ENCODE data around the gene CYP27A1. TPM values are rescaled to one million over a fixed set of nuclear protein-coding genes. Genes with fewer than 3 reads are reported as not detected.

CYP27A1 gene
- total RNA-seq, 1 experiment from 2014 or later: 0.94 TPM

DNA sequence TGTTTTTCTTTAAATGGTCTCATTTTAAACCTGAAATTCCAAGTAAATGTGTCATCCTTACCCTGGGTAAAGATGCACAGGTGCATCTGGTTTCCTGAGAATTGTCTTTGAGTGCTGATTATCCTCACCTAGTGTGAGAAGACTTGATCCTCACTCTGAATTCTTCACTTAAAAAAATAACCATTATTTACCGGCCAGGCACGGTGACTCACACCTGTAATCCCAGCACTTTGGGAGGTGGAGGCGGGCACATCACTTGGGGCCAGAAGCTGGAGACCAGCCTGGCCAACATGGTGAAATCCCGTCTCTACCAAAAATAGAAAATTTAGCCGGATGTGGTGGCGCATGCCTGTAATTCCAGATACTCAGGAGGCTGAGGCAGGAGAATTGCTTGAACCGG lies 67.8 kb downstream of the CYP27A1 start:
- Histone ChIP-seq H4K20me1 (ENCODE audit: insufficient read depth) (no peaks in the 10 kb centered on the region), H3K79me2 (ENCODE audit: low read depth) (no peaks in the 10 kb centered on the region), H3K9me2 (ENCODE audit: insufficient read depth) (no peaks in the 10 kb centered on the region), H3K27ac (peak overlapping the region; percentile 90), H3K4me1 (replicated peaks; ENCODE audit: insufficient read depth) (peaks cover 55% of the 10 kb centered on the region), H3K4me3 (no peak overlapping the region), H3F3A (ENCODE audit: insufficient read depth, low read depth) (peaks cover 48% of the 10 kb centered on the region), H3K4me2 (peak overlapping the region; percentile 65), H2AFZ (no peak overlapping the region), H3K9me3 (ENCODE audit: insufficient read depth, low read depth) (no peaks in the 10 kb centered on the region), H3K36me3 (ENCODE audit: low read depth) (no peaks in the 10 kb centered on the region), H3K27me3 (ENCODE audit: insufficient read depth, low read depth) (no peaks in the 10 kb centered on the region)
- TF ChIP-seq, protein P1, sequence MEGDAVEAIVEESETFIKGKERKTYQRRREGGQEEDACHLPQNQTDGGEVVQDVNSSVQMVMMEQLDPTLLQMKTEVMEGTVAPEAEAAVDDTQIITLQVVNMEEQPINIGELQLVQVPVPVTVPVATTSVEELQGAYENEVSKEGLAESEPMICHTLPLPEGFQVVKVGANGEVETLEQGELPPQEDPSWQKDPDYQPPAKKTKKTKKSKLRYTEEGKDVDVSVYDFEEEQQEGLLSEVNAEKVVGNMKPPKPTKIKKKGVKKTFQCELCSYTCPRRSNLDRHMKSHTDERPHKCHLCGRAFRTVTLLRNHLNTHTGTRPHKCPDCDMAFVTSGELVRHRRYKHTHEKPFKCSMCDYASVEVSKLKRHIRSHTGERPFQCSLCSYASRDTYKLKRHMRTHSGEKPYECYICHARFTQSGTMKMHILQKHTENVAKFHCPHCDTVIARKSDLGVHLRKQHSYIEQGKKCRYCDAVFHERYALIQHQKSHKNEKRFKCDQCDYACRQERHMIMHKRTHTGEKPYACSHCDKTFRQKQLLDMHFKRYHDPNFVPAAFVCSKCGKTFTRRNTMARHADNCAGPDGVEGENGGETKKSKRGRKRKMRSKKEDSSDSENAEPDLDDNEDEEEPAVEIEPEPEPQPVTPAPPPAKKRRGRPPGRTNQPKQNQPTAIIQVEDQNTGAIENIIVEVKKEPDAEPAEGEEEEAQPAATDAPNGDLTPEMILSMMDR (conservative IDR thresholded peaks at IDR 0.05): no peak
- TF ChIP-seq EZH2 (IDR thresholded peaks at IDR 0.05; ENCODE audit: low read depth): no peak
- ChIA-PET POLR2A (ENCODE audit: unreplicated experiment) (interaction anchor here (0.6 to 0.7 kb wide), 2 partner anchors 44 to 297 kb away, joined by 3 to 8 read pairs; no protein-coding TSS in a partner anchor), CTCF (interaction anchor here (0.6 to 1.4 kb wide), 2 partner anchors 49 to 190 kb away, joined by 3 to 4 read pairs; partner anchors contain the start of genes BCS1L and ZNF142)
- peak; percentile 81 to 91 for DNase-seq
- intact Hi-C loops (cut with micrococcal nuclease; ENCODE audit: unreplicated experiment): loop anchor here (1.0 to 5.0 kb wide), 7 partner anchors 49 to 577 kb away; partner anchors contain the start of genes AAMP, CNOT9, CTDSP1 and PNKD
- no TSS peak for BruUV-seq (replicated peaks)

DNA sequence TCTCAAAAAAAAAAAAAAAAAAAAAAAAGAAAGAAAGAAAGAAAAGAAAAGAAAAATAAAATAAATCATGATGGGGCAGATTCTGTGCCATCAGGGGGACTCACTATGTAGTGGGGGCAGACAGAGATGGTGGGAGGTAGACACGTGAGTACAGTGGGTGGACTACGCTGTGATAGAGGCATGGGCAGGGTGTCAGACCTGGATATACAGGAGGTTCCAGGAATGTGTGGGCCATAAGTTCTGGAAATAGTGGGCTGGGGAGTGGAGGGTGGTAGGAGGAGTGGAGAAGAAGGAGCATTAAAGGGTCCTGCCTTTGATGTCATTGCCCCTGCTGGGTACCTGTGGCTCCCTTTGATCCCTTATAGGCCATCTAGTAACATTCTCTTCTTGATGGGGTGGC lies 68.8 kb downstream of the CYP27A1 start:
- intact Hi-C loops (cut with micrococcal nuclease; ENCODE audit: unreplicated experiment): loop anchor here (5.0 kb wide), 3 partner anchors 127 to 267 kb away; no protein-coding TSS in a partner anchor
- TF ChIP-seq EZH2 (IDR thresholded peaks at IDR 0.05; ENCODE audit: low read depth): no peak
- TF ChIP-seq, protein P1 (conservative IDR thresholded peaks at IDR 0.05): no peak
- Histone ChIP-seq H3K9me3 (ENCODE audit: insufficient read depth, low read depth) (no peaks in the 10 kb centered on the region), H3K4me2 (no peak overlapping the region), H3K27me3 (ENCODE audit: insufficient read depth, low read depth) (no peaks in the 10 kb centered on the region), H3K4me1 (replicated peaks; ENCODE audit: insufficient read depth) (peaks cover 55% of the 10 kb centered on the region), H3K27ac (peak overlapping the region; percentile 90; the same call in 1 of the 2 replicates), H3K79me2 (ENCODE audit: low read depth) (no peaks in the 10 kb centered on the region), H3K9me2 (ENCODE audit: insufficient read depth) (no peaks in the 10 kb centered on the region), H3K36me3 (ENCODE audit: low read depth) (no peaks in the 10 kb centered on the region), H3F3A (ENCODE audit: insufficient read depth, low read depth) (peaks cover 48% of the 10 kb centered on the region), H3K4me3 (no peak overlapping the region), H2AFZ (no peak overlapping the region), H4K20me1 (ENCODE audit: insufficient read depth) (no peaks in the 10 kb centered on the region)
- POLR2A ChIA-PET (ENCODE audit: unreplicated experiment): interaction anchor here (0.6 kb wide), 1 partner anchor 26 kb away, joined by 3 read pairs; no protein-coding TSS in a partner anchor
- BruUV-seq (replicated peaks): no TSS peak
- DNase-seq: no peak
- CTCF ChIA-PET: interaction anchor here (0.7 kb wide), 2 partner anchors 205 to 243 kb away, joined by 3 read pairs; partner anchors contain the start of gene PLCD4

DNA sequence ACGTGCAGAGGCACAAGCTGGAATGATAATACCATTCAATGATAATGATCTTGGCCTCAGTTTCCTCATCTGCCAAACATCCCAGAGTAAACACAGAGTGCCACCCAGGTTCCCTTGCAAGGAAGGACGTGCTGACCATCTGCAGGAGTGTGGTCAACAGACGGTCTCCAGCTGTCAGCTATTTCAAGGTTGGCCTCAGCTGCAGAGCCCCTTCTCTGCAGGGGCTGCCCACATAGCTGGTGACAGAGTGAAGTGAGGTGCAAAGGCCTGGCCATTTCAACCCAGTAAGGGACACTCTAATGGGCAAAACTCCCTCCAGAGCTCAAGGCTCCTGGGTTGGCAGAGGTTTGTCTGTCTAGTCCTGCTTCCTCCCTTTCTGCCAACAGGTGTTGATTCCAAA lies 69.3 kb downstream of the CYP27A1 start:
- POLR2A ChIA-PET (ENCODE audit: unreplicated experiment): no interaction called here
- H3K4me3 ChIP-seq: no peak overlapping the region
- H3K27ac ChIP-seq: no peak overlapping the region
- H3K4me1 ChIP-seq (replicated peaks; ENCODE audit: insufficient read depth): peaks cover 55% of the 10 kb centered on the region
- peaks cover 48% of the 10 kb centered on the region for H3F3A ChIP-seq (ENCODE audit: insufficient read depth, low read depth)
- no peak overlapping the region for H3K4me2 ChIP-seq
- intact Hi-C loops (cut with micrococcal nuclease; ENCODE audit: unreplicated experiment): loop anchor here (5.0 kb wide), 3 partner anchors 126 to 266 kb away; no protein-coding TSS in a partner anchor
- H3K36me3 ChIP-seq (ENCODE audit: low read depth): no peaks in the 10 kb centered on the region
- no peaks in the 10 kb centered on the region for H3K79me2 ChIP-seq (ENCODE audit: low read depth)
- CTCF ChIA-PET: no interaction called here
- no peak for DNase-seq
- H3K27me3 ChIP-seq (ENCODE audit: insufficient read depth, low read depth): no peaks in the 10 kb centered on the region
- H2AFZ ChIP-seq: no peak overlapping the region
- H3K9me3 ChIP-seq (ENCODE audit: insufficient read depth, low read depth): no peaks in the 10 kb centered on the region
- H4K20me1 ChIP-seq (ENCODE audit: insufficient read depth): no peaks in the 10 kb centered on the region
- TF ChIP-seq, protein P1 (conservative IDR thresholded peaks at IDR 0.05): no peak
- no peak for TF ChIP-seq EZH2 (IDR thresholded peaks at IDR 0.05; ENCODE audit: low read depth)
- no peaks in the 10 kb centered on the region for H3K9me2 ChIP-seq (ENCODE audit: insufficient read depth)
- BruUV-seq (replicated peaks): no TSS peak

All from PC-9 (cell line).